Activated naive CD4-positive, alpha-beta T cell treated with anti-CD3 and anti-CD28 coated beads for 36 hours (primary cell): ENCODE results near the gene LCE1A. TPM values are rescaled to one million over a fixed set of nuclear protein-coding genes. Genes with fewer than 3 reads are reported as not detected.
A peak's percentile ranks its signal among the peaks of the same experiment; 100 is the strongest.

Source experiments
- CTCF ChIA-PET: fragments of 350-600 bp; sonication (Branson Sonifier 250); formaldehyde crosslinking; loops from one replicate; lab custom pipeline; 2021; ENCODE audit warnings: antibody characterized with exemption; lab: Charles Lee
- DNase-seq: peaks from one replicate; pipeline ENCODE4 v3.0.0-alpha.2; 2020
- H3K27ac Mint-ChIP-seq: one replicate; pipeline ENCODE4 v1.8.0; 2021; ENCODE audit warnings: mild to moderate bottlenecking, mixed read lengths
- H3K27me3 Mint-ChIP-seq: one replicate; pipeline ENCODE4 v1.8.0; 2021; ENCODE audit warnings: low read depth, mixed read lengths
- H3K36me3 Mint-ChIP-seq: one replicate; pipeline ENCODE4 v1.8.0; 2021; ENCODE audit warnings: low read depth, mixed read lengths
- H3K4me1 Mint-ChIP-seq: one replicate; pipeline ENCODE4 v1.8.0; 2021; ENCODE audit warnings: low read depth, mixed read lengths
- H3K4me3 Mint-ChIP-seq: one replicate; pipeline ENCODE4 v1.8.0; 2021; ENCODE audit warnings: mild to moderate bottlenecking, moderate library complexity, mixed read lengths
- H3K9me3 Mint-ChIP-seq: one replicate; pipeline ENCODE4 v1.8.0; 2021; ENCODE audit warnings: mixed read lengths
- intact Hi-C: fragments of 100-400 bp; cut with micrococcal nuclease; formaldehyde crosslinking; loops from one replicate; pipeline ENCODE4 v1.15.1; 2023
- total RNA-seq, 2 experiments: library from RNA; stranded (reverse); gene quantifications; one replicate each; pipeline ENCODE4 v1.2.3, GENCODE V29; 2021

Gene LCE1A
- total RNA-seq, 2 experiments from 2014 or later = not detected

DNA sequence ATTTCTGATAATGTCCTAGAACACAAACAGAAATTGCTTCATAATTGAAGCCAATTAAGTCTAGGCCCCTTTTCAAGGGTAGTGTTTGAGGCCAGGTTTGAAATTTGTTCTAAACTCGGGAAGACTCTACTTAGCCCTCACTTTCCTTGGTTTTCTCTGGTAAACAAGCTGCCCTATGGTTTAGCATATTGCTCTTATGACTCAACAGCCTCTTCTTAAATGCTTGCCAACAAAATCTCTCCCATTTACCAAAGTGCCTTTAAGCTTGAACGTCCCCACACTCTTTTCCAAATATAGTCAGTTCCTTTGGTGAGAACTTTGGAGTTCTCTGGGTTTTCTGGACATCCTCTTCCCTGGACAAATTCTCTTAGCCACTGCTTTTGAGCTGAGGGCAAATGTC, 9.6 kb downstream of the LCE1A start:
- Mint-ChIP-seq H3K36me3 (no peaks in the 10 kb centered on the region), H3K27me3 (peaks cover 6% of the 10 kb centered on the region), H3K9me3 (no peaks in the 10 kb centered on the region), H3K4me3 (no peak overlapping the region), H3K27ac (no peak overlapping the region), H3K4me1 (no peaks in the 10 kb centered on the region)
- DNase-seq = no peak
- CTCF ChIA-PET = no interaction called here
- intact Hi-C loops = no loop called here

DNA sequence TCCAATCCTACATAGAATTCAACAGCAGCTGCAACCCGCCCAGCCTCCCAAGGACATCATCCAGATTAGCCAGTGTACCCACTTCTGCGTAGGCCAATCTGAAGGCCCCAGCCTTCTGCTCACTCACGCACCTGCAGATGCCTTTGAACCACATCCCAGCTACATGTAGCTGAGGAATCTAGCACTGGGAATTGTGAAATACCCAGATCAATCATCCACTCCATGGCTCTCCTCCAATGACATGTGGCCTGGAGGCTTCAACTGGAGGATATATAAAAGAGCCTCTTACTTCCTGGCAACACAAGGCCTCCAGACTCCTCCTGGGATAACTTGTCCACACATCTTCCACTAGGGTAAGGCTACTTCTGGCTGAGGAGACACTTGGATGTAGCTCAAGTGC, 15.3 kb downstream of the LCE1A start, which contains the start of gene LCE6A:
Gene LCE6A (plus strand): TSS at position 301 of the 400 bp plus-strand sequence. CDS start 665 bp downstream, outside the sequence.
- CTCF ChIA-PET = no interaction called here
- Mint-ChIP-seq H3K4me1 (no peaks in the 10 kb centered on the region), H3K36me3 (no peaks in the 10 kb centered on the region), H3K9me3 (no peaks in the 10 kb centered on the region), H3K27ac (no peak within 1 kb of the TSS), H3K27me3 (peaks cover 6% of the 10 kb centered on the region), H3K4me3 (no peak within 1 kb of the TSS)
- intact Hi-C loops = no loop called here
- DNase-seq = no peak

DNA sequence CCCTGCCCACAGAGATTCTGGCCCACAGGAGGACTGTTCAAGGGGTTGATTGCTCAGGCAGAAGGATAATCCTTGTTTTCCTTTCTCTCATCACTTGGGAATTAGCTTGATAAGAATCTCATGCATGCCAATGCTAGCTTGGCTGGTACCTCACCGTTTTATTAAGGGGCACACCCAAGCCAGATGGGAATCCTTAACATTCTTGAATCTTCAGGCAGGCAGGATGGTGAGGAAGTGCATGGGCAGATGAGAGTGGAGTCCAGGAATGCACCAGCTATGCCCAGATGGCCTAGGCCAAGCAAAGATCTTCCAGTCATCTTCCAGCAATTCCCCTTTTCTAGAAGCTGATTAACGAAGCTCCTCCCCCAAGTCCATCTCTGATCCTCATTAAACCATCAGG, 28.4 kb downstream of the LCE1A start:
- Mint-ChIP-seq H3K4me1 (no peaks in the 10 kb centered on the region), H3K36me3 (no peaks in the 10 kb centered on the region), H3K4me3 (no peak overlapping the region), H3K27me3 (peaks cover 7% of the 10 kb centered on the region), H3K9me3 (no peaks in the 10 kb centered on the region), H3K27ac (no peak overlapping the region)
- no peak for DNase-seq
- intact Hi-C loops = no loop called here
- CTCF ChIA-PET = no interaction called here

DNA sequence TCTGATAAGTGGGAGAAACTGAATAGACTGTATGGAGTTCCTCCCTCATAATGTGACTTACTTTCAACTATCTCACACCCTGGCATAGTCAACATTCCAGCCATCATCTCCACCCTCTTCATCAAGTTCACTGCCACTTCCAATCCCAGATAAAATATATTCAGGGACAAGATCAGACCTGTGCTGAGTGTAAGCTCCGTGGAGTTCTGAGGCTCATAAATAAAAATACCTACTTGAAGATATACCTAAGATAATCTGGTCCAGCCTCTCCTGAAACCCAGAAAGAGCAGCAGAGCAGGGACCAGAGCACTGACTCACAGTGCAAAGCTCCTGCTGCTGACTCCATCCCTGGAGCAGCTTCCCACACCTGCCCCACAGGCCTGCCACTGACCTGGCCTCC, 30.8 kb downstream of the LCE1A start:
- H3K27me3 Mint-ChIP-seq = peaks cover 7% of the 10 kb centered on the region
- H3K36me3 Mint-ChIP-seq = no peaks in the 10 kb centered on the region
- H3K9me3 Mint-ChIP-seq = no peaks in the 10 kb centered on the region
- intact Hi-C loops = no loop called here
- CTCF ChIA-PET = no interaction called here
- no peak for DNase-seq
- no peak overlapping the region for H3K27ac Mint-ChIP-seq
- H3K4me3 Mint-ChIP-seq = no peak overlapping the region
- no peaks in the 10 kb centered on the region for H3K4me1 Mint-ChIP-seq

DNA sequence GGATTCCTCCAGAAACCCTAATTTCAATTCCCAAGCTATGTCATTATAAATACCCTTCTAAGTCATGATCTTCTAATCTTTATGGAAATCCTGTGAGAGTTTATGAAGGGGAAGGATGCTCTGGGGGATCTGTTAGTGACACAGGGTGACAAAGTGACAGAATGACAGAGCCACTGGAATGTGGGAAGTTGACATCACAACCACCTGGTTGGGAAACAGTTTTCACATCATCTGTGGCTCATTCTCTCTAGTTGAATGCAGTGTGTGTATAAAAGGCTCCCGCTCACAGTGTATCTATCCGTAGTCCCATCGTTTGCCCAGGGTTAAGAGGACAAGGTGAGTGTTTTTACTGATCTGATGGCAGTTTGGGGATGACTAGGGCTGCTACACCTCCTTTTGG, 32.4 kb downstream of the LCE1A start, which contains the start of gene LCE7A:
Gene LCE7A (plus strand): TSS at position 301 of the 400 bp plus-strand sequence. CDS start 702 bp downstream, outside the sequence.
- H3K9me3 Mint-ChIP-seq = no peaks in the 10 kb centered on the region
- H3K4me1 Mint-ChIP-seq = no peaks in the 10 kb centered on the region
- peaks cover 7% of the 10 kb centered on the region for H3K27me3 Mint-ChIP-seq
- intact Hi-C loops = loop anchor here (10.0 kb wide), 1 partner anchor 335 kb away; no protein-coding TSS in a partner anchor
- no peak within 1 kb of the TSS for H3K4me3 Mint-ChIP-seq
- CTCF ChIA-PET = interaction anchor here (0.6 kb wide), 1 partner anchor 204 kb away, joined by 3 read pairs; no protein-coding TSS in a partner anchor
- no peak within 1 kb of the TSS for H3K27ac Mint-ChIP-seq
- DNase-seq = no peak
- no peaks in the 10 kb centered on the region for H3K36me3 Mint-ChIP-seq

DNA sequence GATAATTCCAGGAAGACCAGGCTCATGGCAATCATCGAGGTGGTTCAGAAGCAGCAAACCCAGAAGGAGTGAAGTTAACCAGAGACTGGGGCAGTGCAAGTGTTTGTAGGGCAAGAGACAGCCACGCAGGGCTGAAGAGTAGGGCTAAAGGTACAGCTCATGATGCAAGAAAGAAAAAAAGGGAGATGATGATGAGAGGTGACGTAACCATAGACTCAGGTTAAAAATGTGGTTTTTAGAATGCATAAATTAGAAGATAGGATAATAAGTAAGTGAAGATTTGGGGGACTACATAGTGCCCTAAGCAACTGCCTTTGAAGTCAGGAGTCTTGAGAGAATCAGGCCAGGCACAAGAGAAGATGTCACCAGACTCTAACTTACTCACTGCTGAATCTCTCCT, 32.9 kb downstream of the LCE1A start:
- Mint-ChIP-seq H3K27me3 (peaks cover 7% of the 10 kb centered on the region), H3K36me3 (no peaks in the 10 kb centered on the region), H3K4me3 (no peak overlapping the region), H3K4me1 (no peaks in the 10 kb centered on the region), H3K27ac (no peak overlapping the region), H3K9me3 (no peaks in the 10 kb centered on the region)
- CTCF ChIA-PET = interaction anchor here (0.6 to 0.8 kb wide), 2 partner anchors 10 to 205 kb away, joined by 3 to 4 read pairs; no protein-coding TSS in a partner anchor
- intact Hi-C loops = loop anchor here (10.0 kb wide), 1 partner anchor 335 kb away; no protein-coding TSS in a partner anchor
- DNase-seq = no peak

DNA sequence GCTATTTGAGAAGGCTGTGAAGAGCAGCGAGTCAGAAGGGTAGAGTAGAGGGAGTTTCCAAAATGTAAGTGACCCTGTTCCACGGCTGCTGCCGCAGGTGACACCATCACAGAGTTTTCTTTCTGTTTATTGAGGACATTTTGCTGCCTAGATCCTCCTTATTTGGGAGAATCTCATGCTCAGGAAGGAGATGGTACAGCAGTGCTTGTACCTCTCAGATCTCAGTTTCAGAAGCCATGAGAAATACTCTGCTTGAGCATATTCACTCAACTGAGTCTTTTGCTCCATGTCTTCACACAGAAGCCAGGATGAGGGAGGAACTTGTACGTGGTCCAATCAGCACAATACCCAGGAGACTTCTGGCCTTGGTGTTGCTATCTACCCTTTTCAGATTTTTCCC, 34.1 kb downstream of the LCE1A start:
- intact Hi-C loops = loop anchor here (10.0 kb wide), 1 partner anchor 333 kb away; no protein-coding TSS in a partner anchor
- no peak for DNase-seq
- no peak overlapping the region for H3K27ac Mint-ChIP-seq

DNA sequence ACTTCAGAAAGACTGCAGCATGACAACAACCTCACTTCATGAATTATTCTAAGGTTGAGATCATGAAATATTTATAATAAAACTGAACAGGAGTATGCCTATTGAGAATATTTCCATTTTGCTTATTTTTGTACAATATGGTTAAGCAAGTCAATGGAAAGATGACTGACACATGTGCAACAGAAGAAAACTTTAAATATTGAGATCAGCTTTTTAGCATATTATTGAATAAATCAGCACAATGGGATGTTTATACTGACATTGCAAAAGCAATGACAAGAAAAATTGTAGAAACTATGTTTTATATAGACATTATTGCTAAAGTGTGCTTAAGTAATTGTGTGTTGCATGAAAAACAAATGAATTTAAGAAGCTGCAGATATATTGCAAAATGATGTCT, 37.2 kb downstream of the LCE1A start:
- Mint-ChIP-seq H3K36me3 (no peaks in the 10 kb centered on the region), H3K27ac (no peak overlapping the region), H3K27me3 (no peaks in the 10 kb centered on the region), H3K9me3 (no peaks in the 10 kb centered on the region), H3K4me3 (no peak overlapping the region), H3K4me1 (no peaks in the 10 kb centered on the region)
- intact Hi-C loops = loop anchor here (10.0 kb wide), 1 partner anchor 330 kb away; no protein-coding TSS in a partner anchor
- CTCF ChIA-PET = interaction anchor here (0.7 kb wide), 1 partner anchor 11 kb away, joined by 3 read pairs; no protein-coding TSS in a partner anchor
- DNase-seq = no peak

More for the DNA sequence above, 34.1 kb downstream of the LCE1A start:
- peaks cover 2% of the 10 kb centered on the region for H3K27me3 Mint-ChIP-seq
- H3K9me3 Mint-ChIP-seq = no peaks in the 10 kb centered on the region
- no peak overlapping the region for H3K4me3 Mint-ChIP-seq
- no peaks in the 10 kb centered on the region for H3K4me1 Mint-ChIP-seq
- CTCF ChIA-PET = no interaction called here
- H3K36me3 Mint-ChIP-seq = no peaks in the 10 kb centered on the region

DNA sequence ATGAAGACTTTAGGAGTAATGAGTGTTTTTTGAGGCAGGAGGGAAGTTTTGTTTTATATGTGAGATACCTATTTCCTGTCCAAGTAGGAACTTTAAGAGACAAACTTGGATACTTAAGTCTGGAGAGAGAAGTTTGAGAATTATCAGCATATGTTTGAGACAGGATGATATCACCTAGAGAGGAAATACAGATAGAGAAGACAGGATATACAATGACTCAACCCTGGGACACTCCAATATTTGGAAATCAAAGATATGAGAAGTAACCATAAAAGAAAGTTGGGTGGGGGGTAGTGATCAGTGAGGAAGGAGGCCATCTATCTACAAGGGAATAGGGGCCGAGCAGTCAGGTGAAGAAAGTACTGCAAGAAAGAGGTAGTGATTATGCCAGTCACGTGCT, 39.0 kb downstream of the LCE1A start:
- CTCF ChIA-PET = no interaction called here
- H3K4me3 Mint-ChIP-seq = no peak overlapping the region
- H3K4me1 Mint-ChIP-seq = no peaks in the 10 kb centered on the region

DNA sequence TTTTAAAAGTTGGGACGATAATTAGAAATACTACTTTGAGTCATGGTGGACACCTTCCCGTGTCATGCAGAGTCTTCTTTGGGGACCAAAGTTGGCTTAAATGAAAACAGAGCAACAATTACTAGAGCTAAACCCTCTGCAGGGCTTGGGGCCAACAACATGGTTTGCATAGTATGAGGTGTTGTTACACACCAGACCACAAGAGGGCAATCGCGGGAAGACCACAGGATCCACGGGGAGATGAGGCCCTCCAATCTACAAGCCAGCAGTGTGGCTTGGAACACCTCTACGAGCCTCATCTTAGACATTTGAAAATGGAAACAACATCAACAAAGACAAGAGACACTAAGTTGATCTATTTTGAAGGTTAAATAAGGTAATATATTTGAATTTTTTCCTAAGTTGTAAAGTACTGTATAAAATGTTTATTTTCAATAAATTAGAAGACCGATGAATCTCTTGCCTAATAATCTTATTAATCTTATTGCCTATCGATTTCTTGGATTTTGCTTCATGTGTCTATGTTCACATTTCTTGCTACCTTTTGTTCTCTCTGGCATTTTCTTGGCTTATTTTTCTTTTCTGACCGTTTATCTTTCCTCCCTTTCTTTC, 42.6 kb downstream of the LCE1A start:
- CTCF ChIA-PET = interaction anchor here (0.7 to 1.6 kb wide), 9 partner anchors 9 to 420 kb away, joined by 3 to 7 read pairs (median 3); no protein-coding TSS in a partner anchor
- no peaks in the 10 kb centered on the region for H3K4me1 Mint-ChIP-seq
- H3K9me3 Mint-ChIP-seq = no peaks in the 10 kb centered on the region
- intact Hi-C loops = loop anchor here (1.0 to 10.0 kb wide), 5 partner anchors 56 to 407 kb away; no protein-coding TSS in a partner anchor
- H3K27me3 Mint-ChIP-seq = peaks cover 3% of the 10 kb centered on the region
- no peaks in the 10 kb centered on the region for H3K36me3 Mint-ChIP-seq
- no peak overlapping the region for H3K27ac Mint-ChIP-seq
- peak; percentile 79 for DNase-seq
- no peak overlapping the region for H3K4me3 Mint-ChIP-seq

More for the DNA sequence above, 39.0 kb downstream of the LCE1A start:
- no peaks in the 10 kb centered on the region for H3K27me3 Mint-ChIP-seq
- no peak overlapping the region for H3K27ac Mint-ChIP-seq
- intact Hi-C loops = loop anchor here (10.0 kb wide), 1 partner anchor 328 kb away; no protein-coding TSS in a partner anchor
- no peaks in the 10 kb centered on the region for H3K36me3 Mint-ChIP-seq
- no peak for DNase-seq
- H3K9me3 Mint-ChIP-seq = no peaks in the 10 kb centered on the region

DNA sequence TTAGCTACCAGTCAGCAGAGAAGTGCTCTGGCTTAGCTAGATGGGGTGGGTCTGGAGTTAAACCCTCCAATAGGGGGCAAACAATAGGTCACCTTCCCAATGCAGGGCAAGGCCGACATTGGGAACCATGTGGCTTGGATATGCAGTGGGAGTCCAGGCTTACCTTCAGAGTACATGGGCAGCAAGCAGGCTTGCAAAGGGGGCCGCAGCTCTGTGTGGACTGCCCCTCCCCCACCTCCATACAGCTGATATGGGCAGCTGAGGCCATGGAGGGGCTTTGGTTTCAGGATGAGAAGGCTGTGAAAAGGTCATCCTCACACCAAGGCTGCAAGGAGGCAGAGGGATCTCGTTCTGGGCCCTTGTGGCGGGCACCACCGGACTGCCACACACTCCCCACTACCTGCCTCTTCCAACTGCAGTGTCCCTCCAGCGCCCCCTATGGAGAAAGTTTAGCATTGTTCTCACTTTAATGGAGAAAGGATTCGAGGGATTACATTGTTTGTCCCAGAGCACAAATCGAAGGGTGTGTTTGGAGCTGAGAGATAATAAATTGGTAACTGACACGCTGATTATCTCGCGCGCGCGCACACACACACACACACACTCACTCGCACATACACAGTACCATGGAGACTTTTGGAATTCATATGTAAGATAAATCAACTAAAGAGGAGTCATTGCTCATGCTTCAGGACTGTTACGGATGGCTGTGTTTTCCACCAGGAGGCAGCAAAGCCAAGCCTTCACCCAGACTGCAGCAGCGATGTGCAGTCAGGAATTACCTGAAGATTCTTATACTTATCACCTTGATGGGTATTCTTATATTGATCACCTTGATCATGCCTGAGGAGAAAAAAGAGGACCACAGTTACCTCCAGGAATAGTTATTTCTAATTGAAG, 43.8 kb downstream of the LCE1A start:
- no peaks in the 10 kb centered on the region for H3K4me1 Mint-ChIP-seq
- H3K4me3 Mint-ChIP-seq = no peak overlapping the region
- no peaks in the 10 kb centered on the region for H3K36me3 Mint-ChIP-seq
- peaks cover 3% of the 10 kb centered on the region for H3K27me3 Mint-ChIP-seq
- H3K9me3 Mint-ChIP-seq = no peaks in the 10 kb centered on the region
- CTCF ChIA-PET = interaction anchor here (0.6 to 1.6 kb wide), 11 partner anchors 8 to 419 kb away, joined by 3 to 7 read pairs (median 3); no protein-coding TSS in a partner anchor
- no peak overlapping the region for H3K27ac Mint-ChIP-seq
- intact Hi-C loops = no loop called here
- DNase-seq = peak; percentile 14

DNA sequence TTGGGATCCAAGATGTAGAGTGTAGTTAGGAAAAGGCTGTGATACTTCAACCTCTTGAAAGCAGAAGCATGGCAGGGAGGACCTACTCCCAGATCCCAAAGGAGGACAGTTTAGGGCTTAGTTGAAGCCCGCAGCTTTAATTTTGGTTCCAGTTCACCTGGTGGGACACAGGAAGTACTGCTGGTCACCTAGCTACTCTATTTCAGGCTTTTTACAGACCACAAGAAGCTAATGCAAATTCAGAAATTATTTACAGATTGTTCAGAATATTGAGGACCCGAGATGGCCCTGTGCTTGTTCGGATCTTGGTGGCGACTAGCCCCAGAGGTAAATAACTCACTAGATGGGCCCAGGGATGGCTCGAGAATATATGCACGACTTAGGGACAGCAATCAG, 44.5 kb downstream of the LCE1A start:
- peaks cover 3% of the 10 kb centered on the region for H3K27me3 Mint-ChIP-seq
- CTCF ChIA-PET = interaction anchor here (1.2 to 1.6 kb wide), 2 partner anchors 7 to 352 kb away, joined by 3 to 6 read pairs; no protein-coding TSS in a partner anchor
- H3K27ac Mint-ChIP-seq = no peak overlapping the region
- intact Hi-C loops = no loop called here
- H3K4me3 Mint-ChIP-seq = no peak overlapping the region
- no peak for DNase-seq
- no peaks in the 10 kb centered on the region for H3K4me1 Mint-ChIP-seq
- no peaks in the 10 kb centered on the region for H3K36me3 Mint-ChIP-seq
- H3K9me3 Mint-ChIP-seq = no peaks in the 10 kb centered on the region
